HUES6 (cell line): Measurements from ENCODE around the gene PHF8.

Experiments
- H3K27ac ChIP-seq: 2 replicates; pipeline ENCODE4 v1.7.0; 2013; ENCODE audit warnings: low read depth, mild to moderate bottlenecking, low read length, inconsistent platforms
- H3K27me3 ChIP-seq: 2 replicates; pipeline ENCODE4 v1.6.1; 2013; ENCODE audit warnings: low read length; ENCODE audit not compliant: control insufficient read depth, insufficient read depth
- H3K36me3 ChIP-seq: 2 replicates; pipeline ENCODE4 v1.6.1; 2013; ENCODE audit warnings: low read length; ENCODE audit not compliant: control insufficient read depth, insufficient read depth
- H3K4me1 ChIP-seq: 2 replicates; pipeline ENCODE4 v1.6.1; 2013; ENCODE audit warnings: low read length; ENCODE audit not compliant: control insufficient read depth, insufficient read depth
- H3K4me3 ChIP-seq: 2 replicates; pipeline ENCODE4 v1.5.1; 2013; ENCODE audit warnings: low read depth, low read length
- H3K9ac ChIP-seq: one replicate; pipeline ENCODE4 v1.6.1; 2013; ENCODE audit warnings: mild to moderate bottlenecking, low read length
- H3K9me3 ChIP-seq: 2 replicates; pipeline ENCODE4 v1.6.1; 2013; ENCODE audit warnings: low read depth, low read length; ENCODE audit not compliant: control insufficient read depth, insufficient read depth

PHF8 gene

DNA sequence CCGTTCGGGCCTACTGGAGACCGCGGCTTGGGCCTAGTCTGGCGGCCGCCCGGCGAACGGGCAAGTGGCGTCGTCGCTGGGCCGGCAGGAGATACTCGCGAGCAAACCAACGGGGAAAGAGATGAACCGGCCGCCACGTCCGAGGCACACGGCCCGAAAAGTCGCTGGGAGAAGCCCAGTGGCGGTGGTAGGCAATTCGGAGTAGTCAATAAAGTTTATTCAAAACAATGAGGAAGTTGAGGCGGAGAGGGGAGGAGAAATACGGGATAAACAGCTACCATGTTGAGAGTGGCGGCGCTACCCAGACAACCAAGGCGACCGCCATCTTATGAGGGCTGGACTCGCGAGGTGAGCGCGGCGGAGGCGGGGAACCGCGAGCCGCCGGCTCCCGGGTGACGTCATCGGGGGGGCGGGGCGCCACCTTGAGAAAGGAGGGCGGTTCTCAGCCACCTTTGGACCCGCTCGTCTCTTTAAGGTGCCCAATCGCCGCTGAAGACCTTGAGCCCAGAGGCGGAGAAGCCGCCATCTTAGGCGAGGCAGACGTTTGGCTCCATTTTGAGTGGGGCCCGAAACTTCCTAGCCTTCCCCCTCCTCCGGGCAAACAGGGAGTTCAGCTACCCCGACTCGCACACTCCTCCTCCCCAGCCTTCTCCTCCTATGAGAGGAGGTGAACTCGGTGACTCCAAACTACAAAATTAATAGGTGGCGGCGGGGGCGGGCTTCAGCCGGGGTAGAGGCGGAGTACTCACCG is at the start of gene PHF8:
Gene PHF8, minus strand, starts transcription at position 348 of the 751 bp plus-strand sequence. CDS start 1,745 bp downstream, outside the sequence.
- Histone ChIP-seq H3K36me3 (peaks cover 21% of the 10 kb centered on the region), H3K9ac (peak within 1 kb of the TSS; percentile 94), H3K27me3 (no peaks in the 10 kb centered on the region), H3K4me1 (peaks cover 17% of the 10 kb centered on the region), H3K4me3 (peak within 1 kb of the TSS; percentile 86), H3K27ac (peak within 1 kb of the TSS; percentile 94), H3K9me3 (peaks cover 3% of the 10 kb centered on the region; the same call in 1 of the 2 replicates)

DNA sequence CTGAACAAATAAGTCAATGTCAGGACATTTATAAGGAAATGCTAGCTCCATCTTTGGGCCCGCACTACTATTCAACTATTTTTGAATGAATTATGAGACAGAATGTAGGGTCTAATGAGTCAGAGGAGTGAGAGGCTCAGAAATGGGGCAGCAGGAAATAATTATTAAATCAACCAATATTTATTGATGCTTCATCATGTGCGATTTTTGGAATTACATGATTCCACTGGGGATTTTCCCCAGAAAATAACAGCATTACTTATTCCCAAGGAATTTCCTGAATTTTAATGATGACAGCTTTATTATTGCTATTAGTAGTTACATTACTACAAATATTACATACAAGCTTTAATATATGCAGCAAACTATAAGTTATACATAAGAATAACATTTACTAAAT is 49.3 kb upstream of the PHF8 start:
- Histone ChIP-seq H3K27me3 (no peaks in the 10 kb centered on the region), H3K9ac (no peak overlapping the region), H3K4me3 (no peak overlapping the region), H3K36me3 (no peaks in the 10 kb centered on the region), H3K4me1 (no peaks in the 10 kb centered on the region), H3K9me3 (peaks cover 3% of the 10 kb centered on the region; the same call in 1 of the 2 replicates), H3K27ac (no peak overlapping the region)

DNA sequence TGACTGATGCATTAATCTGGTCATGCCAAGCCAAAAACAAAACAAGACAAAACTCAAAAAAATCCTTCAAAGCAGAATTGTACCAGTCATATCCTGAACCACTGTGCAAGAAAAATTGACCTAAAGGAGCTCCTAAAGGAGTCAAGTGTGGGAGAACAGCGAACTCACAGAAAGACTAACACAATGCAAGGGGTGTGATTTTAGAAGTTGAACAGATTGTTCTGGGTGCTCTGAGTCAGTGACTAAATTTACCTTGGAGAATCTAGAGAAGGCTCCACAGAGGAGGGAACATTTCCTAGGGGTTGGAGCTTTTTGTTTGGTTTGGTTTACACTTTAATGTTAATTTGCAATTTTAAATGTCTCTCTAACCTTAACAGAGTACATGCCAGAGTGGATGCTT is 48.9 kb upstream of the PHF8 start:
- no peaks in the 10 kb centered on the region for H3K27me3 ChIP-seq
- H3K36me3 ChIP-seq, result no peaks in the 10 kb centered on the region
- H3K9ac ChIP-seq, result no peak overlapping the region
- H3K27ac ChIP-seq, result no peak overlapping the region
- peaks cover 3% of the 10 kb centered on the region; the same call in 1 of the 2 replicates for H3K9me3 ChIP-seq
- no peak overlapping the region for H3K4me3 ChIP-seq
- no peaks in the 10 kb centered on the region for H3K4me1 ChIP-seq

DNA sequence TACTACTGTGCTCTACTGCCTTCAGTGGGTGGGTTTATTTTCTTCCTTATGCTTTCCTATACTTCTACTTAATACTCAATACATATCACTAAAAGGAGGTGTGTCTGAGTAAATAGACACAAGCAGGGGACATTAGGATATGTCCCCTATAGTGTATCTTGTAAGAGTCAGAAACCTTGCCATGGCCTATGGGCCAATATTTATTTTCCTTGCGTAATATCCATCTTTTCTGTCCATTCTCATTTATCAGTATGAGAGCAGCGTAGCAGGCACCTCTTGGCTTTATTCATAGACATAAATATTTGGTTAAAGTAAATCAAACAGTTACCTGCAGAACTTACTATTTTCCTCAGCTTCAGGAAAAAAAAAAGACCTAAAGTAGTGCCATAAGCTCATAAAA is 46.6 kb upstream of the PHF8 start:
- H3K36me3 ChIP-seq, result no peaks in the 10 kb centered on the region
- no peak overlapping the region for H3K4me3 ChIP-seq
- H3K9me3 ChIP-seq, result peaks cover 3% of the 10 kb centered on the region; the same call in 1 of the 2 replicates
- H3K4me1 ChIP-seq, result no peaks in the 10 kb centered on the region
- no peak overlapping the region for H3K27ac ChIP-seq
- no peak overlapping the region for H3K9ac ChIP-seq
- H3K27me3 ChIP-seq, result no peaks in the 10 kb centered on the region

DNA sequence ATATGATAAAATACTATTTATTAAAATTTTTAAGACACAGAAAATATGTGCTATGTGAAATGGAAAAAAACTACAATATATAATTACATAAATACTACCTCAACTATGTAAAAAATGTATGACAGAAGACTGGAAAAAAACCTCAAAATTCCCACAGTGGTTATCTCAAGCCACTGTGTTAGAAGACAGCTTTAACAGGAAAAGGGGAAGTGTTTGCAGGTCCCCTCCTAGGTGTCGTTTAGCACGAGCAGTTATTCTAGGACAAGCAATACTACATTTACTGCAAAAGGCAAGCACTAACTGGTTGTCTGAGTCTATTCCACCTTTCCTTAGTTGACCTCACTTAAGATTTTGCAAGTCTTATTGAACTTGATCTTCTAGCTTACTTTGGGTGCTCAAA is 44.9 kb upstream of the PHF8 start:
- H3K27me3 ChIP-seq, result no peaks in the 10 kb centered on the region
- no peak overlapping the region for H3K4me3 ChIP-seq
- no peak overlapping the region for H3K9ac ChIP-seq
- H3K4me1 ChIP-seq, result no peaks in the 10 kb centered on the region
- H3K36me3 ChIP-seq, result no peaks in the 10 kb centered on the region
- peaks cover 6% of the 10 kb centered on the region; the same call in 1 of the 2 replicates for H3K9me3 ChIP-seq
- no peak overlapping the region for H3K27ac ChIP-seq

DNA sequence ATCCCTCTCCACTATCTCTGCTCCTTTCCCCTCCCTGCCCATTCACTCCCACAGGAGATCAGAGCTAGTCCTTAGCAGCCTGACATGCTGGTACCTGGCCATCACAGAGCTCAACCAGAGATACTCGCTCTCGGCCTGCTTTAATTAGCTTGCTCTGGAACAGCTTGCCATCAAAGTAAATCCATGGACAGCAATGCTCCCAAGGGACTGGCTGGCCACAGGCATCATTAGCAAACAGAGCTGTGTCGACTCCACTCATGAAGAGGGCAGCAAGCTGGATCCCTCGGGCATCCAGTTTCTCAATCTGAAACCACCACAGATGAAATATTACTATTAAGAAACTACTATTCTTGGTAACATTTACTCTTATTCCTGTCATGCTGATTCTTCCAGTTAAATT is 43.4 kb upstream of the PHF8 start:
- H3K36me3 ChIP-seq, result no peaks in the 10 kb centered on the region
- H3K9me3 ChIP-seq, result peaks cover 6% of the 10 kb centered on the region; the same call in 1 of the 2 replicates
- H3K27ac ChIP-seq, result no peak overlapping the region
- H3K27me3 ChIP-seq, result no peaks in the 10 kb centered on the region
- H3K4me1 ChIP-seq, result no peaks in the 10 kb centered on the region
- H3K9ac ChIP-seq, result no peak overlapping the region
- H3K4me3 ChIP-seq, result no peak overlapping the region

DNA sequence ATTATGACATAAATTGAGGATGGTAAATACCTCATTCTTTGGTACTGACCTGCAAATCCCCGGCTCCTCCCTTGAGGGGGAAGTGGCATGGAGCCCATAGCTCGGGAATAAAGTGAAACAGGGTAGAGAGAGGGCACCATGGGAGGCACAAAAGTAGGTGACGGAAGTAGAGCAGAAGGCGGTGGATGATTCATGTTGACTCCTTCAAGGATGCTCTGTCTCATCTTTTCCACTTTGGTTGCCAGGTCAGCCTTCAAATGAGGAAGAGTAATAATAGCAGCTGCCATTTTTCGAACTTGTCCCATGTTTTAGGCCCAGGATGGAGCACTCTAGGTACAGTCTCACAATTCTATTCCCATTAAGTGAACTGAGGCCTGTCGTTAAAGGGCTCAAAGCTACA is 41.4 kb upstream of the PHF8 start:
- no peaks in the 10 kb centered on the region for H3K36me3 ChIP-seq
- no peaks in the 10 kb centered on the region for H3K4me1 ChIP-seq
- H3K9ac ChIP-seq, result no peak overlapping the region
- H3K27me3 ChIP-seq, result no peaks in the 10 kb centered on the region
- no peak overlapping the region for H3K4me3 ChIP-seq
- H3K9me3 ChIP-seq, result peaks cover 3% of the 10 kb centered on the region; the same call in 1 of the 2 replicates
- no peak overlapping the region for H3K27ac ChIP-seq

DNA sequence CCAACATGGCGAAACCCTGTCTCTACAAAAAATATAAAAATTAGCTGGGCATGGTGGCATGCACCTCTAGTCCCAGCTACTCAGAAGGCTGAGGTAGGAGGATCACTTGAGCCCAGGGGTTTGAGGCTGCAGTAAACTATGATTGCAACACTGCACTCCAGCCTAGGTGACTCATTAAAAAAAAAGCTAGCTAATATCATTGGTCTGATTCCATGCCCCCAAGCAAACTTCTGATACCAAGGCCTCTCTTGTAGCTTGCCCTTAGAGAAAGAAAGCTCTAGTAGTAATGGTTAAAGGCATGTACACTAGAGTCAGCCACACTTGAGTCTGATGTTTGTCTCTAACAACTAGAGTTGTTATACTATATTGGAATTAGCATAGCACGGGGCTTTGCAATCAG is 32.6 kb upstream of the PHF8 start:
- peaks cover 6% of the 10 kb centered on the region; the same call in 1 of the 2 replicates for H3K9me3 ChIP-seq
- H3K27me3 ChIP-seq, result no peaks in the 10 kb centered on the region
- no peaks in the 10 kb centered on the region for H3K4me1 ChIP-seq
- no peaks in the 10 kb centered on the region for H3K36me3 ChIP-seq
- no peak overlapping the region for H3K9ac ChIP-seq
- H3K4me3 ChIP-seq, result no peak overlapping the region
- H3K27ac ChIP-seq, result no peak overlapping the region

DNA sequence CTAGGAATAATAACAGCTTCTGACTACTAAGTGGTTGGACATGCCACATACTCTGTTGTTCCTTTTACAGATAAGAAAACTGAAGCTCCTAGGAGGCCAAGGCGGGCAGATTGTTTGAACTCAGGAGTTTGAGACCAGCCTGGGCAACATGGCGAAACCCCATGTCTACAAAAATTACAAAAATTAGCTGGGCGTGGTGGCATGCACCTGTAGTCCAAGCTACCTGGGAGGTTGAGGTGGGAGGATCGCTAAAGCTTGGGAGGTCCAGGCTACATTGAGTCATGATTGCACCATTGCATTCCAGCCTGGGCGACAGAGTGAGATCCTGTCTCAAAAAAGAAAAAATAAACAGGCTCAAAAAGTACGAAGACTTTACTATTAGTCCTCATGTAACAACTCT is 30.6 kb upstream of the PHF8 start:
- no peaks in the 10 kb centered on the region for H3K27me3 ChIP-seq
- peaks cover 6% of the 10 kb centered on the region; the same call in 1 of the 2 replicates for H3K9me3 ChIP-seq
- no peak overlapping the region for H3K9ac ChIP-seq
- no peak overlapping the region for H3K4me3 ChIP-seq
- H3K36me3 ChIP-seq, result no peaks in the 10 kb centered on the region
- H3K27ac ChIP-seq, result no peak overlapping the region
- no peaks in the 10 kb centered on the region for H3K4me1 ChIP-seq

DNA sequence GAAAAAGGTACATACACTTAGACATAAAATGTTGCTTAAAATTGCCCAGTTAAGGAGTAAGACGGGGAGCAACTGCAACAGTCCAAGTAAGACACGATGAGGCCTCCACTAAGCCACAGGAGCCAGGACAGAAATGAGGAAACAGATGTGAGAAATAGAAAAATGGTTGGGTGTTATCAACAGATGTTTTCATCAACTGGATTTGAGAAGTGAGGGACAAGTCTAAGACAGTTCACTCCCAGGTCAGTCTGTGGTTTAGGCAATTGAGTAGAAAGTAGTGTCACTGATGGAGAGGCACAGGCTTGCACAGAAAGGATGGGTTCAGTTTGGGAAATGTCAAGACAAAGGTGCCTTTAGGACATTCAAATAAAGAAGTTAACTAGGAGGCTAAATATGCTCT is 23.5 kb upstream of the PHF8 start:
- peaks cover 6% of the 10 kb centered on the region; the same call in 1 of the 2 replicates for H3K9me3 ChIP-seq
- H3K4me3 ChIP-seq, result no peak overlapping the region
- H3K27me3 ChIP-seq, result no peaks in the 10 kb centered on the region
- no peaks in the 10 kb centered on the region for H3K4me1 ChIP-seq
- no peak overlapping the region for H3K27ac ChIP-seq
- H3K9ac ChIP-seq, result no peak overlapping the region
- no peaks in the 10 kb centered on the region for H3K36me3 ChIP-seq

DNA sequence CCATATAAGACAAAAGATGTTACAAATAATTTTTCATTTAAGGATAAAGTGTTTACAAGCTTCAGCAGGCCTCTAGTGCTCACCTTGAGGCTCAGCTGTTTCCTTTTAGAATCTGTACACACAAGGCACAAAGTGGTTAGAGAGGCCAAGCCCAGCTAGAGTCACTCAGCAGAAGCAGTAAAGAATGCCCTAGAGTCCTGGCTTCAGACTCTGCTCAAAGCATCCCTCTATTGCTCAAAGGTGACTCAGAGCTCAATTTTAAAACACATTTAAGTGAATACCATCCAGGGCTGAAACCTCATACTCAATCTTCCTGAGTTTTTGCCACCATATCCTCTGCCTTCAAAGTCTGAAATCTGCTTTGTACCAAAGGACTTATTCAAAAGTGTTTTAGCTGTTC is 22.6 kb upstream of the PHF8 start:
- no peaks in the 10 kb centered on the region for H3K27me3 ChIP-seq
- H3K4me3 ChIP-seq, result no peak overlapping the region
- H3K36me3 ChIP-seq, result no peaks in the 10 kb centered on the region
- no peak overlapping the region for H3K9ac ChIP-seq
- H3K27ac ChIP-seq, result no peak overlapping the region
- peaks cover 8% of the 10 kb centered on the region; the same call in 1 of the 2 replicates for H3K9me3 ChIP-seq
- no peaks in the 10 kb centered on the region for H3K4me1 ChIP-seq
